Psoas muscle (tissue), 8 donors: ENCODE results near the gene PPIB. TPM values are rescaled to one million over a fixed set of nuclear protein-coding genes. Genes with fewer than 3 reads are reported as not detected.

Experiments used
- ATAC-seq, 4 donors: fragments of 200-7000 bp; cut with Tn5 transposase; one replicate each; pipeline ENCODE4 v1.9.1; 2020; ENCODE audit warnings: moderate library complexity in 3 of 4, mild to moderate bottlenecking in 2 of 4
- DNase-seq, 2 donors: peaks; one replicate each; pipeline ENCODE4 v3.0.0-alpha.2; 2020
- H3K27ac ChIP-seq: fragments of 200-600 bp; one replicate; pipeline ENCODE4 v1.8.0; 2022
- H3K27me3 ChIP-seq, 3 donors: fragments of 200-600 bp in 1 of 3; one replicate each; pipeline versions ENCODE4 v1.6.1 to v1.8.0; 2013 to 2022; ENCODE audit warnings: low read length in 2 of 3, mild to moderate bottlenecking in 2 of 3, moderate library complexity in 1 of 3; ENCODE audit not compliant: insufficient read depth in 3 of 3
- H3K36me3 ChIP-seq, 2 donors: fragments of 200-600 bp in 1 of 2; one replicate each; pipeline versions ENCODE4 v1.6.1 to v1.8.0; 2013 to 2022; ENCODE audit warnings: low read depth in 1 of 2, mild to moderate bottlenecking in 1 of 2, moderate library complexity in 1 of 2; ENCODE audit not compliant: insufficient read depth in 1 of 2
- H3K4me1 ChIP-seq: fragments of 200-600 bp; one replicate; pipeline ENCODE4 v1.8.0; 2022
- H3K4me3 ChIP-seq: fragments of 200-600 bp; one replicate; pipeline ENCODE4 v1.8.0; 2022; ENCODE audit warnings: mild to moderate bottlenecking
- H3K9me3 ChIP-seq: fragments of 200-600 bp; one replicate; pipeline ENCODE4 v1.8.0; 2022
- CTCF ChIP-seq: fragments of 200-600 bp; IDR thresholded peaks from one replicate; pipeline ENCODE4 v1.8.0; 2022; ENCODE audit warnings: antibody characterized with exemption
- WGBS, 3 donors: extraction: QIAGEN DNeasy Blood & Tissue Kit; methylation state at CpG; one replicate each; pipeline versions ENCODE4 v1.1.6 to v1.1.7; 2013; 5-methylcytosine and 5-hydroxymethylcytosine counted together
- intact Hi-C, 2 donors: fragments of 100-400 bp; cut with DNase I; formaldehyde crosslinking; loops; one replicate each; pipeline versions ENCODE4 v1.11.0 to v1.14.2; 2022
- polyA plus RNA-seq, 3 donors: library from polyadenylated mRNA; stranded (reverse); fragments of 200-250 nt; gene quantifications; one replicate each; pipeline ENCODE4 v1.2.3, GENCODE V29; 2013
- total RNA-seq, 4 donors: library from RNA; stranded (reverse); fragmentation: NEBNext Ultra II Directional in 2 of 4; extraction: Animal tissue kit (Norgen Biotek cat#: 25700) in 2 of 4; gene quantifications; one replicate each; pipeline versions ENCODE4 v1.2.1 to v1.2.4, GENCODE V29; 2021 to 2023
- donor health status: healthy with polysubstance abuse.
- donor health status: DM: no; HTN: no; CAD: no; lungs with moderate emphysema.
- donor health status: Bipolar disorder and iron deficiency.
- donor health status: healthy.
- donor health status: DM: yes; HTN: yes; CAD: no.
- donor health status: DM: no; HTN: no; CAD: no.
- donor health status: DM: no; HTN: no; CAD: no.
- donor health status: DM: yes; HTN: yes; CAD: no.

PPIB gene
- total and polyA plus RNA-seq, 7 donors, result 38.0 to 160 (median 51.4) TPM

- H3K4me3 ChIP-seq, result no peak overlapping the region
Observed at GRCh38 chr15:64187396-64188191, 24.8 kb upstream of the PPIB start.

DNA sequence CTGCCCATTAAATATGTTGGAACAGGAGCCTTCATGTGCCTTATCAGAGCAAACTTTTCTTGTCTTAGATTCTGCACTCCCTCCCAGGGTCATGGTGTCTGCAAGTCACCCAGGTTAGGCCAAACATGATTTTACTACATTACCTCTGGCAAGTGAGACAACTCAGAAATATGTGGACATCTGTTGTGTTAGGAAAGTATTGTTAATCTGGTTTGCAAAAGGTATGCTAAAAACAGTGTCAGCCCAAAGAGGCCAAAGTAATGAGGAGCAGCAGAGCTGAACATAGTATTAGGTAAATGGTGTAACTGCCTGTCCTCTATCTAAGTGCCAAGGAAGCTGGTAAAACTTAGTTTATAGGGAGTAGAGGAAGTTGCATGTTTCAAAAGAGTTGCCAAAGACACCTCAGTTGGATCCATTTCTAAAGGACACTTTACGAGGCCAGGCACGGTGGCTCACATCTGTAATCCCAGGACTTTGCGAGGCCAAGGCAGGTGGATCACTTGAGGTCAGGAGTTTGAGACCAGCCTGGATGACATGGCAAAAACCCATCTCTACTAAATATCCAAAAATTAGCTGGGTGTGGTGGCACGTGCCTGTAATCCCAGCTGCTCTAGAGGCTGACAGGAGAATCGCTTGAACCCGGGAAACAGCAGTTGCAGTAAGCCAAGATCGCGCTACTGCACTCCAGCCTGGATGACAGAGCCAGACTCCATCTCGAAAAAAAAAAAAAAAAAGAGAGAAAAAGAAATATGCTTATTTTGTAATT is 22.5 kb upstream of the PPIB start:
- H3K4me3 ChIP-seq, result no peak overlapping the region
- ATAC-seq (no peak), DNase-seq (no peak)
- H3K36me3 ChIP-seq, result peaks cover 0 to 36% of the 10 kb centered on the region in 2 donors
- H3K4me1 ChIP-seq, result no peaks in the 10 kb centered on the region
- 82 to 90% (median 89%) methylated on average over 9 of the region's 9 CpGs for WGBS, 3 donors
- H3K27me3 ChIP-seq, result no peaks in the 10 kb centered on the region
- intact Hi-C loops, result no loop called here
- no peak for TF ChIP-seq CTCF
- H3K27ac ChIP-seq, result no peak overlapping the region
- H3K9me3 ChIP-seq, result no peaks in the 10 kb centered on the region

More at GRCh38 chr15:64187396-64188191, 24.8 kb upstream of the PPIB start:
- no peaks in the 10 kb centered on the region for H3K9me3 ChIP-seq
- H3K27ac ChIP-seq, result no peak overlapping the region
- H3K4me1 ChIP-seq, result no peaks in the 10 kb centered on the region
- intact Hi-C loops, result no loop called here
- 93 to 94% (median 94%) methylated on average over 2 of the region's 2 CpGs for WGBS, 3 donors
- DNase-seq, result no peak
- no peak for ATAC-seq
- no peaks in the 10 kb centered on the region for H3K27me3 ChIP-seq
- H3K36me3 ChIP-seq, result peaks cover 0 to 26% of the 10 kb centered on the region in 2 donors
- no peak for TF ChIP-seq CTCF

DNA sequence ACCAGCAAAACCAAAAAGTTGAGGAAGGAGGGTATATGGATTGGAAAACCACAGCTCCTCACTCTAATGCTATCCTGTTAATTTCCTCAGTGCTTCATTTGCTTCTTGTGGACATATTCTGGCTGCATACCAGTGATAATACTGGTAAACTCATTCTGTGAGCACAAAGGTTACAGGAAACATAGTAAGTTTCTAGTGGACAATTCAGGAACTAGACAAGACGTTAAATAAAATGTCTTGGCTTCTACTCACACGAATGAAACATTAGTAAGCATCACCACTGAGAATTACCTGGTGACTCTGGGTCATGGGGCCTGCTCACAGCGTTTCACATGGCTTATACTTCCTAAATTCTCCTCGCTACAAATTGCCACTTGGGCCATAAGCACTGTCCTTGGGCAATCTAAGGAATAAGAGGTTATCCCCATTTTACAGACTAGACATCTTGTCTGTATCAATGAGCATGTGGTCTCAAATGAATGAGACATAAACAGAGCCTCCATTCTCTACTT is 20.1 kb upstream of the PPIB start:
- 77 to 80% (median 79%) methylated on average over 4 of the region's 4 CpGs for WGBS, 3 donors
- DNase-seq (no peak), ATAC-seq (no peak)
- Histone ChIP-seq H3K27me3 (no peaks in the 10 kb centered on the region), H3K9me3 (no peaks in the 10 kb centered on the region), H3K4me3 (no peak overlapping the region), H3K36me3 (peaks cover 0 to 46% of the 10 kb centered on the region in 2 donors), H3K27ac (no peak overlapping the region), H3K4me1 (no peaks in the 10 kb centered on the region)
- no peak for TF ChIP-seq CTCF
- intact Hi-C loops, result no loop called here

DNA sequence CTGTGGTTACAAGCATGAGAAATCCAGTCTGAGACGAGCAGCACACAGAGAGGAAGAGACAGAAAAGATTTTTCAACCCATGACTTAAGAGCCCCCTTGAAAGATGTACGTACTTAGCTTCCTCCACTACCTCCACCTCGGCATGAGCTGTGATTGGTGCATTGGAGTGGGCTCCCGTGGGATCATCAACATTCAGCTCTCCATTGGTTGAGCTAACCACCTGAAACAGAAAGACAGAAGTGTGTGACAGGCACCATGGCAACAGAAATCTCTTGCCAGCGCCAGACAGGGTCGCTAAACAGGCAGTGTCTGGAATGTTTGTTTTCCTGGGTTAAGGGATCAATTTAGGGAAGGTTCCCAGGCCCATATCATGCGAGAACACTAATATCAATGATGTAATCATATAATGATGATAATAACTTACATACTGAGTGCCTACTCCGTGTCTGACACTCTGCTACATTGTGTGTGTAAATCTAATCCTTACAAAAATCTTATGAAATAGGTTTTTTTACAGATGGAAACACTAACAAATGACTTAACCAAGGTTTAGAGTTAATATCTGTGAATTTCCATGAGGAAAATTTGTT is 17.5 kb upstream of the PPIB start:
- Histone ChIP-seq H3K27me3 (no peaks in the 10 kb centered on the region), H3K9me3 (no peaks in the 10 kb centered on the region), H3K4me3 (no peak overlapping the region), H3K27ac (no peak overlapping the region), H3K4me1 (no peaks in the 10 kb centered on the region), H3K36me3 (peaks cover 0 to 57% of the 10 kb centered on the region in 2 donors)
- intact Hi-C loops, result no loop called here
- no peak for TF ChIP-seq CTCF
- 69 to 75% (median 69%) methylated on average over 8 of the region's 8 CpGs for WGBS, 3 donors
- DNase-seq (no peak), ATAC-seq (no peak)
